Muscle layer of duodenum (tissue), 2 donors: Measurements from ENCODE around the gene HHEX.
"Not testable (repeated sequence)": the region's sequence is repeated elsewhere in the genome, so short reads cannot be mapped to it uniquely, and the experiment has no call there.

Experiments used
- H3K27ac ChIP-seq: one replicate; pipeline ENCODE4 v1.7.0; 2013; ENCODE audit warnings: mild to moderate bottlenecking, low read length
- H3K27me3 ChIP-seq: one replicate; pipeline ENCODE4 v1.7.0; 2013; ENCODE audit warnings: low read depth, mild to moderate bottlenecking, control low read depth, low read length
- H3K36me3 ChIP-seq, 2 donors: one replicate each; pipeline ENCODE4 v1.7.0; 2013; ENCODE audit warnings: low read length in 2 of 2, control low read depth in 1 of 2, mild to moderate bottlenecking in 1 of 2; ENCODE audit not compliant: insufficient read depth in 2 of 2, control insufficient read depth in 1 of 2
- H3K4me1 ChIP-seq, 2 donors: one replicate each; pipeline ENCODE4 v1.7.0; 2013; ENCODE audit warnings: low read length in 2 of 2, mild to moderate bottlenecking in 2 of 2, control low read depth in 1 of 2, moderate library complexity in 1 of 2; ENCODE audit not compliant: insufficient read depth in 2 of 2, control insufficient read depth in 1 of 2
- H3K4me3 ChIP-seq, 2 donors: one replicate each; pipeline ENCODE4 v1.7.0; 2013; ENCODE audit warnings: low read length in 2 of 2, low read depth in 1 of 2, mild to moderate bottlenecking in 1 of 2
- H3K9me3 ChIP-seq, 2 donors: one replicate each; pipeline ENCODE4 v1.7.0; 2013; ENCODE audit warnings: low read length in 2 of 2, control low read depth in 1 of 2, mild to moderate bottlenecking in 1 of 2; ENCODE audit not compliant: control insufficient read depth in 1 of 2
- donor health status: healthy.

The HHEX gene

DNA sequence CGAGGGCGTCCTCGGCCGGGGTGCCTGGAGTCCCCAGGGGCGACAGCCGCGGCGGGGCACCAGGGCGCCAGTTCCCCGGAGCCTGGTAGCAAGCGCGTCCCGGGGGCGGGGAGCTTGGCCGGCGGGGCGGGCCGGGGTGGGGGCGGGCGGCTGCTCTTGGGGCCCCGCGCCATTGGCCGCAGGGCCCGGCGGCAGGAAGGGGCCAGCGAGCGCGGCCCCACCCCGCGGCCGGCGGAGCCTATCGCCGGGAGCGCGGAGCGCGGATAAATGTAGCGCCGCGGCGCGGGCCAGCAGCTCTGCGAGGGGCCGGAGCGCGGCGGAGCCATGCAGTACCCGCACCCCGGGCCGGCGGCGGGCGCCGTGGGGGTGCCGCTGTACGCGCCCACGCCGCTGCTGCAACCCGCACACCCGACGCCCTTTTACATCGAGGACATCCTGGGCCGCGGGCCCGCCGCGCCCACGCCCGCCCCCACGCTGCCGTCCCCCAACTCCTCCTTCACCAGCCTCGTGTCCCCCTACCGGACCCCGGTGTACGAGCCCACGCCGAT, at the start of gene HHEX:
Gene HHEX, plus strand, starts transcription at position 293 of the 548 bp plus-strand sequence. Its CDS starts 32 bp downstream, at position 325.
- Histone ChIP-seq H3K27ac (peak within 1 kb of the TSS; percentile 63), H3K9me3 (peaks cover 0 to 7% of the 10 kb centered on the region in 2 donors), H3K36me3 (peaks cover 0 to 3% of the 10 kb centered on the region in 2 donors), H3K27me3 (peaks cover 8% of the 10 kb centered on the region), H3K4me1 (peaks cover 0 to 9% of the 10 kb centered on the region in 2 donors), H3K4me3 (peak within 1 kb of the TSS; percentile 44 to 78)

DNA sequence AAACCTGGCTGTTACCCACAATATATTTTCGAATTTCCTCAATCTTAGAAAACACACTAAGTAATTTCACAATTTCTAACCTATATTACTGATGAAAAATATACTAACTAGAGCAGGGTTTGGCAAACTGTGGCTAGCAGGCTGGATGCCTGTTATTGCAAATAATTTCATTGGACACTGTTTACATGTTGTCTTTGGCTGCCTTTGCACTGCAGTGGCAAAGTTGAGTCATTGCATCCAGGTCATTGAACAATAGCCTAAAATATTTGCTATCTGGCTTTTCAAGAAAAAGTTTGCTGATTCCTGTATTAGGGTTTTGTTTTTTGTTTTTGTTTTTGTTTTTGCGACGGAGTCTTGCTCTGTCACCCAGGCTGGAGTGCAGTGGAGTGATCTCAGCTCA, 49.6 kb upstream of the HHEX start:
- Histone ChIP-seq H3K36me3 (no peaks in the 10 kb centered on the region), H3K9me3 (no peaks in the 10 kb centered on the region), H3K27me3 (no peaks in the 10 kb centered on the region), H3K4me1 (no peaks in the 10 kb centered on the region), H3K27ac (no peak overlapping the region), H3K4me3 (no peak overlapping the region)

DNA sequence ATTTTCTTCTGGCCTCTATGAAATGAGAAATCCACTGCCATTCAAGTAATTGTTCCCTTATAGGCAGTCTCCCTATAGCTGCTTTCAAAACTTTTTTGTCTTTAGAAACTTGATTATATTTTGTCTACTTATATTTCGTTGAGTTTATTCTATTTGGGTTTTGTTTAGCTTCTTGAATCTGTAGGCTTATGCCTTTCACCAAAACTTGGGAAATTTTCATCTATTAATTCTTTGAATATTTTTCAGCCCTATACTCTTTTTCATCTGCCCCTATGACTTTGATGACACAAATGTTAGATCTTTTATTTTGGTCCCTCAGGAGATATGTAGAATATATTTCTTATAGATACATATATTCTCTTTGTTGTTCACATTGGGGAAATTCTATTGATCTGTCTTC, 48.3 kb upstream of the HHEX start:
- no peaks in the 10 kb centered on the region for H3K9me3 ChIP-seq
- no peak overlapping the region for H3K27ac ChIP-seq
- H3K27me3 ChIP-seq, result no peaks in the 10 kb centered on the region
- H3K36me3 ChIP-seq, result no peaks in the 10 kb centered on the region
- H3K4me1 ChIP-seq, result no peaks in the 10 kb centered on the region
- no peak overlapping the region for H3K4me3 ChIP-seq

DNA sequence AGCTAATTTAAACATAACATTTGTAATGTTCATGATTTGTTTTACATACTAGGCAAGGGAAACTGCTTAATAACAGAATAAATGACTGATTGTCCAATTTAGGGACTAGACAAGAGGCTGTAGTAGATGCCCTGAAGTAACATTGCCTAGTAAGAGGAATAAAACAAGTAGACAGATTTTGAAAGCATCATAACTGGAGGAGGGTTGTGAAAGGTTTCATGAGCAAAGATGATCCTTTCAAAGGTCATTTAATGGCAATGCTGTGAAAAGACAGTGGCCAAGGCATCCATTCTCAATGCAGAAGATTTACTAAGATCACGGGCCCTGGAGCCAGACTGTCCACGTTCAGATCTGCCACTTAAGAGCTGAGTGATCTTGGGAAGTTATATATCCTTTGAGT, 44.8 kb upstream of the HHEX start:
- Histone ChIP-seq H3K4me1 (no peaks in the 10 kb centered on the region), H3K27me3 (no peaks in the 10 kb centered on the region), H3K36me3 (no peaks in the 10 kb centered on the region), H3K4me3 (no peak overlapping the region), H3K9me3 (no peaks in the 10 kb centered on the region), H3K27ac (no peak overlapping the region)

DNA sequence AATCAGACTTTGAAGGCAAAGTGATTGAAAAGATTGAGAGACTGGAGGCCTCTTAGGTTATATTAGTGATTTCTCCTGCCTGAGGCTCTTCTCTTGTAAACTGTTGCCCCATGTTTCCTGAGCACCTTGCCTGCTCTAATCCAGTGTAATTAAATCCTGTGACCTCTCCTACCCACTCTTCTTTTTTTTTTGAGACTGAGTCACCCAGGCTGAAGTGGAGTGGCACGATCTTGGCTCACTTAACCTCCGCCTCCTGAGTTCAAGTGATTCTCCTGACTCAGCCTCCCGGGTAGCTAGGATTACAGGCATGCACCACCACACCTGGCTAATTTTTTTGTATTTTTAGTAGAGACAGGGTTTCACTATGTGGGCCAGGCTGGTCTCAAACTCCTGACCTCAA, 38.9 kb upstream of the HHEX start:
- H3K4me1 ChIP-seq, H3K36me3 ChIP-seq, H3K27ac ChIP-seq, H3K27me3 ChIP-seq, H3K4me3 ChIP-seq, H3K9me3 ChIP-seq: not testable (repeated sequence)

DNA sequence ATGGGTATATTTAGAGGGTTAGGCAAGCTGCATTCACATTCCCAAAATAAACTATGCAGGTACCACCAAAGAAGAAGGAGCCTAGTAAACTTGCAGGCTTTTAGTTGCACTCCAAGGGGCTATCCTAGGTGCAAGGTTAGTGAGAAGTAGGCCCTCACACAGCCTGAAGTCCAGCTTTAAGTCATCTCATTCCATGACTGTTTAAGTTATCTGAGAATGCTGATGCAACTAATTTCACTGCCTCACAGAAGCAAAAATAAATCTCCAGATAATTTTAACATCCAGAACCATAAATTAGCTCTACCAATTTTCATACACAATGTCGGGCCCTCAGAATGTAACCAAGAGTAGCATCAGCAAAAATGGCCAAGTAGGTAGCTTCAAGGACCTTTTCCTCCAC, 34.3 kb upstream of the HHEX start:
- no peak overlapping the region for H3K27ac ChIP-seq
- H3K9me3 ChIP-seq, result no peaks in the 10 kb centered on the region
- H3K27me3 ChIP-seq, result no peaks in the 10 kb centered on the region
- no peak overlapping the region for H3K4me3 ChIP-seq
- no peaks in the 10 kb centered on the region for H3K36me3 ChIP-seq
- H3K4me1 ChIP-seq, result no peaks in the 10 kb centered on the region

DNA sequence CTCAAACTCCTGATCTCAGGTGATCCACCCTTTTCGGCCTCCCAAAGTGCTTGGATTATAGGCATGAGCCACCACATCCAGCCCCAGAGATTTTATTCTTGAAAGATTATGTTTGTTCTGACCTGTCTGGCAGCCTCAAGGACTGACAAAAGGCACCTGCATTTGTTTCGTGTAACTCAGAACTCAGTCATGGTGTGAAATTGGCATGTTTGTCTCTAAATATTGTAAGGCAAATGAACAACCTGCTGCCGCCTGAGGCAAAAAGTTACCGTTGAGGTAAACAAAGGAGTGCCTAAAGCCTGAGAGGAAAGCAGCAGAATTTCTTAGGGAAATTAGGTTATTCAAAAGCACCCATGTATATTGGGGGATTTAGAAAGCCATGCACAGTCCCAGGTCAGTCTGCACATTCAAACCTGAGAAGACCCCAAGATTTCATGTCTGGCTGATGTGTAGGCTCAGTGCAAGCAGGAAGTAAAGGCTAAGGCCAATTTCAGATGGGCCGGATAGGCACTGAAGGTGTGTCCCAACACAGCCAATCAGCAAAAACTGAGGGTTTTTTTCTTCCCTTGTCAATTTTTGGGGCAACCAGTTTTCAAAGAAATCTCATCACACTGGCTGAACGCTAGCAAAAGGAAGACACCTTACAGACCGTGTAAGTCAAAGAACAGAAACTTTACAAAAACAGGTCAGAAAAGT, 33.3 kb upstream of the HHEX start:
- H3K27ac ChIP-seq, result no peak overlapping the region
- H3K36me3 ChIP-seq, result no peaks in the 10 kb centered on the region
- no peaks in the 10 kb centered on the region for H3K27me3 ChIP-seq
- H3K4me1 ChIP-seq, result no peaks in the 10 kb centered on the region
- no peak overlapping the region for H3K4me3 ChIP-seq
- H3K9me3 ChIP-seq, result no peaks in the 10 kb centered on the region

DNA sequence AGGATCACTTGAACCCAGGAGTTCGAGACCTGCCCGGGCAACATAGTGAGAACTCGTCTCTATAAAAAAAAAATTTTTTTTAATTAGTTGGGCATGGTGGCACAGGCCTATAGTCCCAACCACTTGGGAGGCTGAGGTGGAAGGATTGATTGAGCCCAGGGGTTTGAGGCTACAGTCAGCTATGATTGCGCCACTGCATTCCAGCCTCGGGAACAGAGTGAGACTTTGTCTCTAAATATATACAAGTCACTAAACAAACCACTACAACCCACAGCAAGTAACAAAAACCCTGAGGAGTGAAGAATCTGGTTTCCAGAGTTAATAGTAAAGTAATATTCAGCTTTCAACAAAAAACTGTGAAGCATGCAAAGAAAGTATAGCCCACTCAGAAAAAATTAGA, 32.7 kb upstream of the HHEX start:
- H3K36me3 ChIP-seq, result no peaks in the 10 kb centered on the region
- H3K9me3 ChIP-seq, result peaks cover 0 to 2% of the 10 kb centered on the region in 2 donors
- no peak overlapping the region for H3K4me3 ChIP-seq
- H3K27ac ChIP-seq, result no peak overlapping the region
- H3K4me1 ChIP-seq, result no peaks in the 10 kb centered on the region
- no peaks in the 10 kb centered on the region for H3K27me3 ChIP-seq

DNA sequence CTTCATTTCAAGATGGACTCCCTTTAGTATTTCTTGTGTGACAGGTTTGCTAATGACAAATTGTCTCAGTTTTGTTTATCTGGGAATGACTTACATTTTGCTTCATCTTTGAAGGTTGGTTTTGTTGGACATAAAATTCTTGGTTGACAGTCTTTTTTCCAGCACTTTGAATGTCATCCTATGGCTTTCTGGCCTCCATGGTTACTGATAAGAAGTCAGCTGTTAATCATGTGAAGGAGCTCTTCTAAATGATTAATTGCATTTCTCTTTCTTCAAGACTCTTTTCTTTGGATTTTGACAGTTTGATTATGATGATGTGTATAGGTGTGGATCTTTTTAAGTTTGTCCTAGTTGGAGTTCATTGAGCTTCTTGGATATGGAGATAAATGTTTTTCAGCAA, 26.9 kb upstream of the HHEX start:
- no peak overlapping the region for H3K27ac ChIP-seq
- H3K27me3 ChIP-seq, result no peaks in the 10 kb centered on the region
- no peak overlapping the region for H3K4me3 ChIP-seq
- H3K9me3 ChIP-seq, result peaks cover 10 to 16% of the 10 kb centered on the region in 2 donors
- no peaks in the 10 kb centered on the region for H3K36me3 ChIP-seq
- H3K4me1 ChIP-seq, result no peaks in the 10 kb centered on the region

DNA sequence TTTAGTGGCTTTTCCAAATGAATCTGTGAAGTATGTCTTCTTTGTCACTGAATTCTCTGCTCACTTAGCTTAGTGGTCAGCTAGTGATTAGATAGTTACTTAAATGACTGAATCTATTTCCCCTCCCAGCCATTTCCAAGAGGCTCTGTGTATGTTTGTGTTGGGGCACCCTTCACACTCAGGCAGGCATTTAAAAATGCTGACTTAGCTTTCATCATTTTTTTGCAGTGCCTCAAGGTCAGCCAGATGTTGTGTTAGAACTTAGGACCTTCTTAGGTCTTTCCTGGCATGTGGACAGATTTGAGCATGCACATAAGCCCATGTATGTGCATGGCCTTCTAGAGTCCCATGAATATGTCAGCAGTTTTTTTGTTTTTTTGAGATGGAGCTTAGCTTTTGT, 25.4 kb upstream of the HHEX start:
- Histone ChIP-seq H3K4me3 (no peak overlapping the region), H3K27ac (no peak overlapping the region), H3K4me1 (no peaks in the 10 kb centered on the region), H3K9me3 (peaks cover 10 to 16% of the 10 kb centered on the region in 2 donors), H3K27me3 (no peaks in the 10 kb centered on the region), H3K36me3 (no peaks in the 10 kb centered on the region)

DNA sequence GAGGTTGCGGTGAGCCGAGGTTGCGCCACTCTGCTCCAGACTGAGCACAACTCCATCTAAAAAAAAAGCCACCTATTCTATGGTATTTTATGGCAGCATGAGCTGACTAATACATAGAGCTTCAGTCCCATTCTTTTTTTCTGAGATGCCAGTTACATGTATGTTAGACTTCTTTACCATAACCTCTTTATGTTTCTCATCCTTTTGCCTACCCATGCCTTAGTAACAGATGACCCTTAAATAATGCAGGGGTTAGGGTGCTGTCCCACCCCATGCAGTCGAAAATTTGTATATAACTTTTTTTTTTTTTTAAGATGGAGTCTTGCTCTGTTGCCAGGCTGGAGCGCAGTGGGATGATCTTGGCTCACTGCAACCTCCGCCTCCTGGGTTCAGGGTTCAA, 22.7 kb upstream of the HHEX start:
- no peaks in the 10 kb centered on the region for H3K27me3 ChIP-seq
- no peak overlapping the region for H3K4me3 ChIP-seq
- no peaks in the 10 kb centered on the region for H3K4me1 ChIP-seq
- no peaks in the 10 kb centered on the region for H3K36me3 ChIP-seq
- H3K27ac ChIP-seq, result no peak overlapping the region
- H3K9me3 ChIP-seq, result peaks cover 10 to 14% of the 10 kb centered on the region in 2 donors

DNA sequence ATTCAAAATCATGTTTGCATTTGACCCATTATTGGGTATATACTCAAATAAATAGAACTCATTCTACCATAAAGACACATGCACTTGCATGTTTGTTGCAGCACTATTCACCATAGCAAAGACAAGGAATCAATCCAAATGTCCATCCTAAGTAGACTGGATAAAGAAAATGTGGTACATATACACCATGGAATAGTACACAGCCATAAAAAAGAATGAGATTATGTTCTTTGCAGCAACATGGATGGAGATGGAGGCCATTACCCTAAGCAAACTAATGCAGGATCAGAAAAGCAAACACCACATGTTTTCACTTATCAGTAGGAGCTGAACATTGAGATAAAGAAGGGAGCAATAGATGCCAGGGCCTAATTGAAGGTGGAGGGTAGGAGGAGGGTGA, 12.0 kb upstream of the HHEX start:
- no peaks in the 10 kb centered on the region for H3K4me1 ChIP-seq
- H3K27ac ChIP-seq, result no peak overlapping the region
- H3K9me3 ChIP-seq, result peaks cover 0 to 2% of the 10 kb centered on the region in 2 donors
- no peaks in the 10 kb centered on the region for H3K36me3 ChIP-seq
- no peak overlapping the region for H3K4me3 ChIP-seq
- no peaks in the 10 kb centered on the region for H3K27me3 ChIP-seq
